HEK293T (cell line): ENCODE data around the gene CFAP210.

Experiments
- ARNT ChIP-seq: fragments of 450-650 bp; IDR thresholded peaks from 2 replicates; pipeline ENCODE4 v1.6.1; 2017; ENCODE audit warnings: mild to moderate bottlenecking
- BHLHE40 ChIP-seq: fragments of 450-650 bp; IDR thresholded peaks from 2 replicates; pipeline ENCODE4 v1.6.1; 2016; ENCODE audit warnings: mild to moderate bottlenecking, moderate library complexity, borderline replicate concordance
- CTBP1 ChIP-seq: fragments of 450-650 bp; IDR thresholded peaks from 2 replicates; pipeline ENCODE4 v1.6.1; 2016; ENCODE audit warnings: borderline replicate concordance
- FOXA1 ChIP-seq: fragments of 450-650 bp; IDR thresholded peaks from 2 replicates; pipeline ENCODE4 v1.6.1; 2016; ENCODE audit warnings: mild to moderate bottlenecking
- FOXK2 ChIP-seq: fragments of 450-650 bp; IDR thresholded peaks from 2 replicates; pipeline ENCODE4 v1.6.1; 2016; ENCODE audit warnings: mild to moderate bottlenecking
- FOXM1 ChIP-seq: fragments of 450-650 bp; IDR thresholded peaks from 2 replicates; pipeline ENCODE4 v1.6.1; 2017; ENCODE audit warnings: mild to moderate bottlenecking, borderline replicate concordance
- L3MBTL2 ChIP-seq: fragments of 450-650 bp; conservative IDR thresholded peaks from 2 replicates; pipeline ENCODE4 v1.6.1; 2016; ENCODE audit warnings: mild to moderate bottlenecking
- LEF1 ChIP-seq: fragments of 450-650 bp; IDR thresholded peaks from 2 replicates; pipeline ENCODE4 v1.6.1; 2017; ENCODE audit warnings: mild to moderate bottlenecking, borderline replicate concordance
- PKNOX1 ChIP-seq: fragments of 450-650 bp; IDR thresholded peaks from 2 replicates; pipeline ENCODE4 v1.6.1; 2016
- SP1 ChIP-seq: fragments of 450-650 bp; IDR thresholded peaks from 2 replicates; pipeline ENCODE4 v1.6.1; 2017
- TARDBP ChIP-seq: fragments of 450-650 bp; IDR thresholded peaks from 2 replicates; pipeline ENCODE4 v1.6.1; 2016

- no peak for TF ChIP-seq BHLHE40
- TF ChIP-seq LEF1 = no peak
- TF ChIP-seq SP1 = no peak
- no peak for TF ChIP-seq TARDBP
- no peak for TF ChIP-seq L3MBTL2
- TF ChIP-seq CTBP1 = no peak
- no peak for TF ChIP-seq FOXM1
- no peak for TF ChIP-seq FOXK2
- TF ChIP-seq ARNT = no peak
- no peak for TF ChIP-seq FOXA1
- no peak for TF ChIP-seq PKNOX1
Observed at GRCh38 chr2:169707626-169708025, 13.4 kb upstream of the CFAP210 start.
